Measurements from ENCODE around the gene ZBED2. TPM values are rescaled to one million over a fixed set of nuclear protein-coding genes. Genes with fewer than 3 reads are reported as not detected.

The ZBED2 gene
- total and polyA plus RNA-seq, 2 of the 8 experiments (the other 6 are each of a cell fraction or from before 2014, with no cell fraction given) = not detected

DNA sequence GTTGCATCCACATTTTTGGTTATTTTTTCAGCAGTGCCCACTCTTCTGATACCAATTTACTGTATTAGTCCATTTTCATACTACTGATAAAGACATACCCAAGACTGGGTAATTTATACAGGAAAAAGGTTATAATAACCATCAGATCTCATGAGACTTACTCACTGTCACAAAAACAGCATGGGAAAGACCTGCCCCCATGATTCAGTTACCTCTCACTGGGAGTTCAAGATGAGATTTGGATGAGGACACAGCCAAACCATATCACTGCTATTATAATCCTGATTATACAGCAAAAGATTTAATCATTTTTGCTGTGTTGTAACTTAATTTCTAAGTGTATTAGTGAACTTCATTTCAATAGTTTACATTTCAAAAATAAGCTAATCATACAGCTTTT is 6.6 kb downstream of the ZBED2 start:
- Histone ChIP-seq H3K4me1 (replicated peaks in 1 of 4; ENCODE audit: control insufficient read depth in 3 of 4, insufficient read depth in 4 of 4, low read length in 3 of 4) (no peaks in the 10 kb centered on the region), H3K9ac (replicated peaks in 1 of 4; ENCODE audit: extremely low read depth in 1 of 4, low read depth in 3 of 4, low read length in 3 of 4) (no peak overlapping the region), H2AK5ac (ENCODE audit: low read depth, low read length) (no peak overlapping the region), H4K5ac (ENCODE audit: insufficient read length, low read depth, low read length) (no peak overlapping the region), H3K23ac (ENCODE audit: insufficient read length) (no peak overlapping the region), H3K27me3 (replicated peaks in 1 of 4; ENCODE audit: control insufficient read depth in 3 of 4, extremely low read depth in 1 of 4, insufficient read depth in 3 of 4, low read length in 3 of 4) (no peaks in the 10 kb centered on the region), H2BK5ac (ENCODE audit: low read depth, low read length) (no peak overlapping the region), H3K79me2 (ENCODE audit: control insufficient read depth in 1 of 2, insufficient read depth in 2 of 2, low read length in 2 of 2) (no peaks in the 10 kb centered on the region), H2BK20ac (ENCODE audit: low read length) (no peak overlapping the region), H3K4me2 (ENCODE audit: insufficient read depth in 1 of 2, low read depth in 2 of 2, low read length in 2 of 2) (no peak overlapping the region), H3K14ac (ENCODE audit: insufficient read length) (no peak overlapping the region), H3K9me3 (ENCODE audit: insufficient read depth in 2 of 2, low read depth in 1 of 2, low read length in 1 of 2) (peaks cover 2 to 4% of the 10 kb centered on the region in 2 experiments; a peak in 2 of 4 replicates), H2BK15ac (ENCODE audit: low read length) (no peak overlapping the region), H3K79me1 (ENCODE audit: low read depth, low read length) (no peaks in the 10 kb centered on the region), H4K20me1 (replicated peaks in 1 of 2; ENCODE audit: control insufficient read depth in 1 of 2, insufficient read depth in 2 of 2, low read length in 2 of 2) (no peaks in the 10 kb centered on the region), H3K27ac (ENCODE audit: low read depth, low read length) (no peak overlapping the region), H3K56ac (replicated peaks; ENCODE audit: insufficient read length, low read depth, low read length) (no peak overlapping the region), H2BK12ac (ENCODE audit: low read depth, low read length) (no peak overlapping the region), H3K4me3 (ENCODE audit: extremely low read depth in 1 of 4, insufficient read depth in 2 of 4, low read depth in 3 of 4, low read length in 4 of 4) (no peak overlapping the region), H2AFZ (ENCODE audit: low read length) (no peak overlapping the region), H4K8ac (ENCODE audit: extremely low read depth, insufficient read depth, low read length) (no peak overlapping the region), H3K23me2 (ENCODE audit: low read depth, low read length) (no peaks in the 10 kb centered on the region), H3K18ac (ENCODE audit: extremely low read depth, low read length) (no peak overlapping the region), H4K91ac (replicated peaks; ENCODE audit: insufficient read length, low read length) (no peak overlapping the region), H3K4ac (replicated peaks; ENCODE audit: insufficient read length, low read depth, low read length) (no peak overlapping the region), H3K36me3 (ENCODE audit: control insufficient read depth in 2 of 4, insufficient read depth in 4 of 4, low read length in 3 of 4) (no peaks in the 10 kb centered on the region), H2BK120ac (replicated peaks; ENCODE audit: low read depth, low read length) (no peak overlapping the region)
- DNase-seq (ENCODE audit: low read depth in 1 of 2, low spot score in 2 of 2) = no peak
- ChIA-PET POLR2A (ENCODE audit: partially characterized antibody) (no interaction called here), CTCF (ENCODE audit: partially characterized antibody) (no interaction called here)
- FAIRE-seq = no peak
- TF ChIP-seq BCL11A (IDR thresholded peaks at IDR 0.05; ENCODE audit: low read depth in 2 of 2, low read length in 2 of 2) (no peak), EZH2 (IDR thresholded peaks at IDR 0.05; ENCODE audit: low read depth, low read length, severe bottlenecking) (no peak), JUND (IDR thresholded peaks at IDR 0.05; ENCODE audit: low read length) (no peak), NRF1 (IDR thresholded peaks at IDR 0.05; ENCODE audit: low read depth, low read length) (no peak), NANOG (IDR thresholded peaks at IDR 0.05; ENCODE audit: insufficient read depth, low read depth, low read length, poor library complexity, severe bottlenecking) (no peak), POLR2AphosphoS5 (IDR thresholded peaks at IDR 0.05; ENCODE audit: low read depth, low read length) (no peak), TAF1 (IDR thresholded peaks at IDR 0.05; ENCODE audit: low read depth, low read length) (no peak), SP2 (IDR thresholded peaks at IDR 0.05; ENCODE audit: low read length) (no peak), KDM4A (IDR thresholded peaks at IDR 0.05; ENCODE audit: low read depth, low read length, severe bottlenecking) (no peak), ZNF274 (IDR thresholded peaks at IDR 0.05; ENCODE audit: borderline replicate concordance, extremely low read depth, low read length) (no peak)

Measured in H1 (cell line).